ENCODE results near the gene UBTF. TPM values are rescaled to one million over a fixed set of nuclear protein-coding genes. Genes with fewer than 3 reads are reported as not detected.

UBTF gene
- total RNA-seq, 1 donor from 2014 or later, result 97.6 TPM

GRCh38 chr17:44254361-44255095 is 35.1 kb upstream of the UBTF start:
- Mint-ChIP-seq H3K9me3 (ENCODE audit: unreplicated experiment) (peaks cover 14% of the 10 kb centered on the region), H3K27me3 (ENCODE audit: unreplicated experiment) (peaks cover 3% of the 10 kb centered on the region), H3K4me3 (ENCODE audit: unreplicated experiment) (peak overlapping the region; percentile 59), H3K36me3 (ENCODE audit: unreplicated experiment) (no peaks in the 10 kb centered on the region), H3K27ac (ENCODE audit: unreplicated experiment) (no peak overlapping the region), H3K4me1 (ENCODE audit: low read depth, unreplicated experiment) (no peaks in the 10 kb centered on the region)
- TF ChIP-seq, protein P1, sequence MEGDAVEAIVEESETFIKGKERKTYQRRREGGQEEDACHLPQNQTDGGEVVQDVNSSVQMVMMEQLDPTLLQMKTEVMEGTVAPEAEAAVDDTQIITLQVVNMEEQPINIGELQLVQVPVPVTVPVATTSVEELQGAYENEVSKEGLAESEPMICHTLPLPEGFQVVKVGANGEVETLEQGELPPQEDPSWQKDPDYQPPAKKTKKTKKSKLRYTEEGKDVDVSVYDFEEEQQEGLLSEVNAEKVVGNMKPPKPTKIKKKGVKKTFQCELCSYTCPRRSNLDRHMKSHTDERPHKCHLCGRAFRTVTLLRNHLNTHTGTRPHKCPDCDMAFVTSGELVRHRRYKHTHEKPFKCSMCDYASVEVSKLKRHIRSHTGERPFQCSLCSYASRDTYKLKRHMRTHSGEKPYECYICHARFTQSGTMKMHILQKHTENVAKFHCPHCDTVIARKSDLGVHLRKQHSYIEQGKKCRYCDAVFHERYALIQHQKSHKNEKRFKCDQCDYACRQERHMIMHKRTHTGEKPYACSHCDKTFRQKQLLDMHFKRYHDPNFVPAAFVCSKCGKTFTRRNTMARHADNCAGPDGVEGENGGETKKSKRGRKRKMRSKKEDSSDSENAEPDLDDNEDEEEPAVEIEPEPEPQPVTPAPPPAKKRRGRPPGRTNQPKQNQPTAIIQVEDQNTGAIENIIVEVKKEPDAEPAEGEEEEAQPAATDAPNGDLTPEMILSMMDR (IDR thresholded peaks at IDR 0.05; ENCODE audit: partially characterized antibody, unreplicated experiment), result no peak
- no peak for DNase-seq

- Mint-ChIP-seq H3K4me3 (ENCODE audit: unreplicated experiment) (no peak overlapping the region), H3K27me3 (ENCODE audit: unreplicated experiment) (peaks cover 3% of the 10 kb centered on the region), H3K4me1 (ENCODE audit: low read depth, unreplicated experiment) (no peaks in the 10 kb centered on the region), H3K36me3 (ENCODE audit: unreplicated experiment) (no peaks in the 10 kb centered on the region), H3K9me3 (ENCODE audit: unreplicated experiment) (peaks cover 15% of the 10 kb centered on the region), H3K27ac (ENCODE audit: unreplicated experiment) (no peak overlapping the region)
- DNase-seq, result no peak
- TF ChIP-seq, protein P1 (IDR thresholded peaks at IDR 0.05; ENCODE audit: partially characterized antibody, unreplicated experiment), result no peak
Observed at GRCh38 chr17:44253006-44253405, 33.5 kb upstream of the UBTF start.

GRCh38 chr17:44251062-44251461 is 31.6 kb upstream of the UBTF start:
- no peak for DNase-seq
- TF ChIP-seq, protein P1 (IDR thresholded peaks at IDR 0.05; ENCODE audit: partially characterized antibody, unreplicated experiment), result no peak
- Mint-ChIP-seq H3K4me1 (ENCODE audit: low read depth, unreplicated experiment) (peaks cover 7% of the 10 kb centered on the region), H3K4me3 (ENCODE audit: unreplicated experiment) (no peak overlapping the region), H3K27ac (ENCODE audit: unreplicated experiment) (no peak overlapping the region), H3K27me3 (ENCODE audit: unreplicated experiment) (peaks cover 3% of the 10 kb centered on the region), H3K9me3 (ENCODE audit: unreplicated experiment) (peaks cover 8% of the 10 kb centered on the region), H3K36me3 (ENCODE audit: unreplicated experiment) (no peaks in the 10 kb centered on the region)

- TF ChIP-seq, protein P1 (IDR thresholded peaks at IDR 0.05; ENCODE audit: partially characterized antibody, unreplicated experiment), result no peak
- no peaks in the 10 kb centered on the region for H3K36me3 Mint-ChIP-seq (ENCODE audit: unreplicated experiment)
- H3K27ac Mint-ChIP-seq (ENCODE audit: unreplicated experiment), result no peak overlapping the region
- H3K4me1 Mint-ChIP-seq (ENCODE audit: low read depth, unreplicated experiment), result peaks cover 10% of the 10 kb centered on the region
- no peak for DNase-seq
- H3K27me3 Mint-ChIP-seq (ENCODE audit: unreplicated experiment), result no peaks in the 10 kb centered on the region
- peaks cover 4% of the 10 kb centered on the region for H3K9me3 Mint-ChIP-seq (ENCODE audit: unreplicated experiment)
- no peak overlapping the region for H3K4me3 Mint-ChIP-seq (ENCODE audit: unreplicated experiment)
Observed at GRCh38 chr17:44249501-44250246, 30.2 kb upstream of the UBTF start.
